HUES6 (cell line): ENCODE measurements around the gene PJA1.

Source experiments
- H3K27ac ChIP-seq: 2 replicates; pipeline ENCODE4 v1.7.0; 2013; ENCODE audit warnings: low read depth, mild to moderate bottlenecking, low read length, inconsistent platforms
- H3K27me3 ChIP-seq: 2 replicates; pipeline ENCODE4 v1.6.1; 2013; ENCODE audit warnings: low read length; ENCODE audit not compliant: control insufficient read depth, insufficient read depth
- H3K36me3 ChIP-seq: 2 replicates; pipeline ENCODE4 v1.6.1; 2013; ENCODE audit warnings: low read length; ENCODE audit not compliant: control insufficient read depth, insufficient read depth
- H3K4me1 ChIP-seq: 2 replicates; pipeline ENCODE4 v1.6.1; 2013; ENCODE audit warnings: low read length; ENCODE audit not compliant: control insufficient read depth, insufficient read depth
- H3K4me3 ChIP-seq: 2 replicates; pipeline ENCODE4 v1.5.1; 2013; ENCODE audit warnings: low read depth, low read length
- H3K9ac ChIP-seq: one replicate; pipeline ENCODE4 v1.6.1; 2013; ENCODE audit warnings: mild to moderate bottlenecking, low read length
- H3K9me3 ChIP-seq: 2 replicates; pipeline ENCODE4 v1.6.1; 2013; ENCODE audit warnings: low read depth, low read length; ENCODE audit not compliant: control insufficient read depth, insufficient read depth

The PJA1 gene

DNA sequence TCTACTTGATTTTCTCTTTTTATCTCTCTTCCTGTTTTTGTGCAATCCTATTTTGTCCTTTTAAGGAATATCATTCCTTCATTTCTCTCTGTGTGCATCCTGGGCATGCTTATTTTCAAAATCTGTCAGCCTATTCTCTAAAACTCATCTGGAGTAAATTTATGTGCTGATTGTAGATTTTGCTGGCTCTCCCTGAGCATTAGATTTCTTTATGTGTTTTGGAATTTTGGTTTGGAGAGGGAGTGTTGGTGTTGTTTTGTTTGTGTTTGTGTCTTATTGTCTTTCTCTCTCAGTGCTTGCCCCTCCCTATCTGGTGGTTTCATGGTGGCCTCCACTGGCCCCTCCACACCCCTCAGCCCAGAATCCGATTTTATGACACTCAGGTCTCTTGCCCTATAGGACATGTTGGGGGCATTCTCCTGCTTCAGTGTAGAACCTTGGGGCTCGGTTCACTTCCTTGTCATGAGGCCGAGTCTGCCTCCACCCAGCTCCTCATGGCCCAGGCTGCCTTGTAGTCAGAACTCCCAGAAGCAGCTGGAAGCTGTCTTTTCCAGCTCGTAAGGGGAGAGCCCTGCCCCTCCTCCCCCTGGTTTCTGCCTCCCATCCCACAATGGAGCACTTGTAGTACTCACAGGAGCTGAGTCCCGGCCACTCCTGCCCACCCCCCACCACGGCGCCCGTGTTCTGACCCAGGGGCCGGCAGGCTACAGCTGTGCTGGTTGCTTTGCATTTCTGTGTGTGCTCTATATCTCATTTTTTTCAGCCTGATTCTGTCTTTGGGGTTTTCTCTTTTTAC, 24.5 kb upstream of the PJA1 start:
- H3K4me1 ChIP-seq = peaks cover 13% of the 10 kb centered on the region
- H3K36me3 ChIP-seq = no peaks in the 10 kb centered on the region
- H3K4me3 ChIP-seq = no peak overlapping the region
- no peak overlapping the region for H3K9ac ChIP-seq
- no peak overlapping the region for H3K27ac ChIP-seq
- no peaks in the 10 kb centered on the region; the same call in 1 of the 2 replicates for H3K9me3 ChIP-seq
- peaks cover 3% of the 10 kb centered on the region; the same call in 1 of the 2 replicates for H3K27me3 ChIP-seq

DNA sequence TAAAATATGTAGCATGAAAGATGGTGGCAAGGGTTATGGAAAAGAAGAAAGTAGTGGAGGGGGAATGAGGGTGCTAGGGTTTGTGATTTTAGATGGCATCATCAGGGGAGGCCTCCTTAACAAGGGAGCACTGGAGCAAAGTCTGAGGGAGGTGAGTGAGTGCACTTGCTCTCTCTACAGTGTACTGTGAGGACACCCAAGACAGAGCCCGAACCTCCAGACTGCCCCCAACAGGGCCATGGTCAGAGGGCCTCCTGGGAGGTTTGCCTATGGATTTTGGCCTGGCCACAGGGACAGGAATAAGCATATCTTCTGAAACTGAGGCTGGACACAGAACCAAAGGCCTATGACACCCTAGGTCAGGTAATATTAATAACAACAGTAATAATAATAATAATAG, 21.4 kb upstream of the PJA1 start:
- H3K27me3 ChIP-seq = peaks cover 3% of the 10 kb centered on the region; the same call in 1 of the 2 replicates
- no peaks in the 10 kb centered on the region for H3K36me3 ChIP-seq
- no peak overlapping the region for H3K27ac ChIP-seq

DNA sequence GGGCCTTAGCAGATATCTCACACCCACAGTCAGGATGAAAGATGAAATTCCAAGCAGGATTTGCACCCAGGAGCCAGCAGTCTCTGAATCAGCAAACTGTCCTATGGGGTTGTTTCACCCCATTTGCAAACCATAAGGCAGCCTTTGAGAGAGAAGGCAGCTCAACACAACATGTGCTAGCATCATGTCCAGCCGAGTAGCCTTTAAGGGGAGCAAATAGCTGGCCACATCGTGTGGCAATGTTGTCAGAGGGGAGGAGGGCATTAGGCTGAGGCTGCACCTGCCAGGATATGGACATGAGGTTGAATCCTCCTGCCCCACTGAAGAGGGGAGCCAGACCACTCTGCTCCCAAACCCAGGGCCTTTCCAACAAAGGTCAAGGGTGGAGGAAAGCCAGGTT, 20.6 kb upstream of the PJA1 start:
- no peaks in the 10 kb centered on the region for H3K36me3 ChIP-seq
- H3K4me3 ChIP-seq = no peak overlapping the region
- H3K27me3 ChIP-seq = peaks cover 7% of the 10 kb centered on the region; the same call in 1 of the 2 replicates
- H3K9ac ChIP-seq = no peak overlapping the region
- peaks cover 8% of the 10 kb centered on the region for H3K4me1 ChIP-seq
- no peaks in the 10 kb centered on the region; the same call in 1 of the 2 replicates for H3K9me3 ChIP-seq
- H3K27ac ChIP-seq = no peak overlapping the region

More for the DNA sequence above, 21.4 kb upstream of the PJA1 start:
- Histone ChIP-seq H3K9ac (no peak overlapping the region), H3K4me1 (peaks cover 13% of the 10 kb centered on the region), H3K9me3 (no peaks in the 10 kb centered on the region; the same call in 1 of the 2 replicates), H3K4me3 (no peak overlapping the region)

DNA sequence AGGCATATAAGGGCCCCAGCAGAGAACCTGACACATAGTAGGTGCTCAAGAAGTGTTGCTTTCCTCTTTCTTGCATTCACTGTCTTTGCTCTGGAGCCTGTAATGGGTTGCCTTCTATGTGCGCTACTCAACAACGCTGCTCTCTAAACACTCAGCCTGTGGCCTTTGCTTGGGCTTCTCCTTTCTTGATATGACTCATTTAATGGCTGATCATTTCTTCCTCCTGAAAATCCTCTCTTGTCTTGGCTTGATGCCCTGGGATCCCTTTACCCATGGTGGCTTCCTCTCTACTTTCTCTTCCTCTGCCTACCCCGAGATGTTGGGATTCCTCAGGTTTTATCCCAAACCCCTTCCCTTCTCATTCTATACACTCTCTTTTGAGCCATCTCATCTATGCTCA, 19.9 kb upstream of the PJA1 start:
- H3K4me3 ChIP-seq = no peak overlapping the region
- H3K9ac ChIP-seq = no peak overlapping the region
- H3K27ac ChIP-seq = no peak overlapping the region
- peaks cover 14% of the 10 kb centered on the region for H3K27me3 ChIP-seq
- no peaks in the 10 kb centered on the region for H3K36me3 ChIP-seq
- H3K4me1 ChIP-seq = peaks cover 7% of the 10 kb centered on the region
- H3K9me3 ChIP-seq = no peaks in the 10 kb centered on the region; the same call in 1 of the 2 replicates

DNA sequence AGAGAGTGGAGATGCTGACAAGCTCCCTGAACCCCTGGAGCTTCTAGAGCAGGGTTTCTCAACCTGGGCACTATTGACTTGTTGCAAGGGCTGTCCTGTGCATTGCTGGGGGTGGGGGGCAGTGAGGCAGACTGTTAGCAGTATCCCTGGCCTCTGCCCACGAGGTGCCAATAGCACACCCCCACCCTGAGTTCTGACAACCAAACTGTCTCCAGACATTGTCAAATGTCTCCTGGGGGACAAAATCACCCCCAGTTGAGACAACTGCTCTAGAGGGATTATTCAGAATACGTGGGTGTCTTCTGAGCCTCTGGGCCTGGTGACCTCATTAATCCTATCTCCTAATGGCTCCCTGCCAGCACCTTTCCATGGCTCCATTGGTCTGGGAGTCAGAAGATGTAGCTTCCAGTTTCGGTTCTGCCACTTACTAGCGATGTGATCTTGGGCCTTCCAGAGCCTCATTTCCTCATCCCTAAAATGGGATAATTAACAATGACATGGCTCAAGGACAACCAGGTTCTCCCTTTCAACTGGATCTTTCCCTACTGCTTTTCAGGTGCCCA, 17.6 kb upstream of the PJA1 start:
- no peak overlapping the region for H3K4me3 ChIP-seq
- H3K9me3 ChIP-seq = no peaks in the 10 kb centered on the region; the same call in 1 of the 2 replicates
- H3K36me3 ChIP-seq = no peaks in the 10 kb centered on the region
- no peak overlapping the region for H3K27ac ChIP-seq
- peaks cover 7% of the 10 kb centered on the region; the same call in 1 of the 2 replicates for H3K4me1 ChIP-seq
- no peak overlapping the region for H3K9ac ChIP-seq
- peaks cover 29% of the 10 kb centered on the region for H3K27me3 ChIP-seq

DNA sequence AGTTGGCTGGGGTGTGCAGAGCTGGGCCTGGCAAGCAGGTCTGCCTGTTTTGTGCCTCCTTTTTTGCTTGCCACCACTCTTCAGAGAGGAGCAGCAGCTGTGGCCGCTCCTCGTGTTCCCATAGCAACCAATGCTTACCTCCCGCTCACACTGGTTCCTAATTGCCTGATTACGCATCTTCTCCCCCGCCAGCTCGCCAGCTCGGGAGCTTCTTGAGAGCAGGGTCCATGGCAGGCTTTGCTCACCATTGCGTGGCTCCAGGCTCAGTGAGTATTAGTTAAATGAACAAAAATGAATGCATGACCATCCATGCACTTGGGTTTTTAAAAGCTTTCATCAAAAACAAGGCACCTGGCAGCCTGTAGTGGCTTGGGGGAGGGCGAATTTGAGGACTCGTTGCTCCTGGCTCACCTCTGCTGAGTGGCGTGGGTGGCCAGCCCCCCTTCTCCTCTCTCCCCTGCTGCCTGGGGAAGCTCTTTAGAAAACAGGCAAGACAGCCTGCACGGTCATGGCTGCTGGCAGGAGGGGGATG, 14.2 kb upstream of the PJA1 start:
- Histone ChIP-seq H3K36me3 (no peaks in the 10 kb centered on the region), H3K4me1 (peaks cover 7% of the 10 kb centered on the region; the same call in 1 of the 2 replicates), H3K27me3 (peaks cover 37% of the 10 kb centered on the region), H3K9ac (no peak overlapping the region), H3K27ac (no peak overlapping the region), H3K9me3 (peaks cover 8% of the 10 kb centered on the region), H3K4me3 (peak overlapping the region; percentile 32; the same call in 1 of the 2 replicates)

DNA sequence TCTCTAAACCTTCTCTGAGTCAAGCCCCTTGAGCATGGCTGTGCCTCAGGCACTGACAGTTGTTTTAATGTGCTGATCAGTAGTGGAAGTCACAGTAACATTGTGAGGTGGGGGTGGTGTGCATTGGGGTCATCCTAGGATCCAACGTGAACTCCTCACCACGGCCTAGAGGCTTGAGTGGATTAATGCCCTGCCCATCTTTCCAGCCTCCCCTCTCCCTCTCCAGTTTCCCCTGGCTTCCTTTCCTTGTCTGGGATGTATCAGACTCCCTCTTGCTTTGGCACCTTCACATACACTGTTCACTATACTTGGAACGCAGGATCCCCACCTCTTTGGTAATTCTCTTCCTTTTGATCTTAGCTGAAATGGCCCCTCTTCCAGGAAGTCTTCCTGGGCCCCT, 13.3 kb upstream of the PJA1 start:
- H3K9ac ChIP-seq = no peak overlapping the region
- H3K9me3 ChIP-seq = peaks cover 8% of the 10 kb centered on the region

DNA sequence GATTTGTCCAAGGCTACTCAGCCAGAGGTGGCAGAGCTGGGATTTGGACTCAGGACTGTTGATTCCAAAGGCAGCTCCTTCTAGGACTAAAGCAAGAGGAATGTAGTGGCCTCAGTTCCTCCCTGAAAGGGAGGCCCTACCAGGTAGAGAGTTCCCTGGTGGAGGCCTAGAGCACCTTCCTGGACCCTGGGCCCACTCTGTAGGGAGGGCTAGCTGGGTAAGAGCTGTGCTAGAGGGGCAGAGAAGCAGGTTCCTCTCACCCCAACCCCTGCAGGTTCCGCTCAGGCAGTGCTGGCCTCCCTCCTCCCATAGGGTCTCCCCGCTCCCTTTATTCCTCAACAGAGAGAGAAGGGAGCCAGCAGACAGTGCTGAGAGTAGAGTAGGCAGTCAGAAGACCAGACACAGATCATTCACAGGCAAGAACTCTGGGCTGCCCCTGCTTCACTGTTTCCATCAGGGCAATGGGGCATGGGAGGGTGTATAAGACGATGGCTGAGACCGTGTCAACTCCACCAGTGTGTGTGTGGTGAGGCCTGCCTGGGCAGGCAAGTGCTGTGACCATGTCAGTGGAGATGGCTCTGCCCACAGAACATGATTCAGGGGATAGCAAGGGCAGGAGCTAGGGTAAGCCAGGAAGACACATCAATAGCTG, 12.4 kb upstream of the PJA1 start:
- Histone ChIP-seq H3K9ac (no peak overlapping the region), H3K4me1 (peaks cover 7% of the 10 kb centered on the region; the same call in 1 of the 2 replicates), H3K27me3 (peaks cover 37% of the 10 kb centered on the region), H3K36me3 (no peaks in the 10 kb centered on the region), H3K9me3 (peaks cover 8% of the 10 kb centered on the region), H3K27ac (no peak overlapping the region), H3K4me3 (no peak overlapping the region)

More for the DNA sequence above, 13.3 kb upstream of the PJA1 start:
- no peaks in the 10 kb centered on the region for H3K36me3 ChIP-seq
- H3K4me1 ChIP-seq = peaks cover 7% of the 10 kb centered on the region; the same call in 1 of the 2 replicates
- H3K27ac ChIP-seq = no peak overlapping the region
- H3K27me3 ChIP-seq = peaks cover 37% of the 10 kb centered on the region
- H3K4me3 ChIP-seq = no peak overlapping the region

DNA sequence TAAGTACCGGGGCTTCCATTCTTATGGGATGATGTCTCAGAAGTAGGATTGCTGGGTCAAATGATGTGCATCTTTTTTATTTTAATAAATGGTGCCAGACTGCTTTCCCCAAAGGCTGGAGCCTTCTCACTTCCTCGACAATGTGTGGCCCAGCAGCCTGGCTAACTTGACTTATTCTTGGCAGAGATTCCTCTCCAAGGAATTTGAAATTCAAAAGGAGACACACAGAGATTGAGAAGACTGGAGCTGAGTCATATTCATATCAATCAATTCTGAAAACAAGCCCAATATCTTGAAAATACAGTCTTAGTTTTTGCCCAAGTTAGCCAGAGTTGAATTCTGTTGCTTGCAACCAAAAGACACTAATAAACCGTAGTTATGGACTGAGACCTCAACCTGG, 10.8 kb upstream of the PJA1 start:
- H3K27ac ChIP-seq = no peak overlapping the region
- no peak overlapping the region for H3K9ac ChIP-seq
- H3K4me1 ChIP-seq = peaks cover 7% of the 10 kb centered on the region; the same call in 1 of the 2 replicates
- peaks cover 34% of the 10 kb centered on the region for H3K27me3 ChIP-seq
- no peak overlapping the region for H3K4me3 ChIP-seq
- H3K36me3 ChIP-seq = no peaks in the 10 kb centered on the region
- H3K9me3 ChIP-seq = peaks cover 8% of the 10 kb centered on the region

DNA sequence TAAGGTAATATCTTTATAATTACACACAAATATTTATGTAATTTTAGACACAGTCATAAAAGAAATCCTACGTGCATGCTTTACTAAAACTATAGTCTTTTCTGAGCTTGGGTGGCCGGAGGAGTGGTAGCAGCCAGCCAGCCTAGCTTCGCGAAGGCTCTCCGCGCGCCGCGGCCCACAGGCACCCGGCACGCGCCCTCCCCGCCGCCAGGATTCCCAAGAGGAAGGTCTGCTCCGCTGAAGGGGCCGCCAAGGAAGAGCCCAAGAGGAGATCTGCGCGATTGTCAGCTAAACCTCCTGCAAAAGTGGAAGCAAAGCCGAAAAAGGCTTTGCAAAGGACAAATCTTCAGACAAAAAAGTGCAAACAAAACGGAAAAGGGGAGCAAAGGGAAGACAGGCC, 8.7 kb upstream of the PJA1 start:
- no peak overlapping the region for H3K27ac ChIP-seq
- peaks cover 16% of the 10 kb centered on the region for H3K9me3 ChIP-seq
- H3K27me3 ChIP-seq = peaks cover 19% of the 10 kb centered on the region
- H3K9ac ChIP-seq = no peak overlapping the region
- H3K4me3 ChIP-seq = no peak overlapping the region
- no peaks in the 10 kb centered on the region for H3K36me3 ChIP-seq
- H3K4me1 ChIP-seq = no peaks in the 10 kb centered on the region
